ENCODE results near the gene TGM1.

TGM1 gene

GRCh38 chr14:24258548-24259265, 4.3 kb downstream of the TGM1 start:
- Histone ChIP-seq H3K27ac (ENCODE audit: extremely low read depth, low read depth, low read length) (no peak overlapping the region), H3K9me3 (ENCODE audit: control insufficient read depth, insufficient read depth, low read depth, low read length) (no peaks in the 10 kb centered on the region), H3K36me3 (ENCODE audit: control insufficient read depth in 2 of 2, insufficient read depth in 1 of 2, low read length in 2 of 2) (peaks cover 0 to 15% of the 10 kb centered on the region in 2 experiments; a peak in 1 of 3 replicates), H3K4me3 (ENCODE audit: low read depth, low read length) (no peak overlapping the region), H3K4me1 (ENCODE audit: control insufficient read depth, insufficient read depth, low read length) (no peaks in the 10 kb centered on the region)
- CTCF ChIA-PET = interaction anchor here (1.6 kb wide), 1 partner anchor 12 kb away, joined by 3 read pairs; the partner anchor contains the start of gene RABGGTA
- TF ChIP-seq REPIN1 (tag by site-specific recombination; IDR thresholded peaks at IDR 0.05; ENCODE audit: low read depth) (no peak), ZNF302 (tag by site-specific recombination; IDR thresholded peaks at IDR 0.05; ENCODE audit: low read depth) (no peak)
- POLR2A ChIA-PET = interaction anchor here (0.7 kb wide), 1 partner anchor 12 kb away, joined by 3 read pairs; no protein-coding TSS in a partner anchor

DNA sequence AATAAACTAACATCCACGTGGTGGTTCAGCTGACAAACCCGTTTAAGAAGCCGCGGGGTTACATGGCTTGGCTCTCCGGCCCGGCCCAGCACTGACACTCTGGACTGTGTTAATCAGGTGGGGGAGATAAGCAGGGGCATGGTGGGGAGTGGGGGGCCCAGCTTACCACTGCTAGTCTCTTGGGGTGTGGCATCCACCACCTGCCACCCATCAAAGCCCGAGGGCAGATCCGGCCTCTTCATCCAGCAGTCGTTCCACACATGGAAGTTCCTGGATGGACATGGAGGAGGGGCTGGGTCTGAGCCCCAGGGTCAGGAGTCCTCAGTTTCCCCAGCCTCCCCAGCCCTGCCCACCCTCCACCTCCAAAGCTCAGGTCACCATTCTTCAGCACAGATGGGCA, 4.9 kb downstream of the TGM1 start:
- ChIA-PET POLR2A (interaction anchor here (0.7 kb wide), 1 partner anchor 13 kb away, joined by 3 read pairs; no protein-coding TSS in a partner anchor), CTCF (interaction anchor here (1.6 kb wide), 1 partner anchor 13 kb away, joined by 3 read pairs; the partner anchor contains the start of gene RABGGTA)
- Histone ChIP-seq H3K36me3 (ENCODE audit: control insufficient read depth in 2 of 2, insufficient read depth in 1 of 2, low read length in 2 of 2) (peaks cover 0 to 15% of the 10 kb centered on the region in 2 experiments; a peak in 2 of 3 replicates), H3K4me3 (ENCODE audit: low read depth, low read length) (no peak overlapping the region), H3K9me3 (ENCODE audit: control insufficient read depth, insufficient read depth, low read depth, low read length) (no peaks in the 10 kb centered on the region), H3K27ac (ENCODE audit: extremely low read depth, low read depth, low read length) (no peak overlapping the region), H3K4me1 (ENCODE audit: control insufficient read depth, insufficient read depth, low read length) (no peaks in the 10 kb centered on the region)
- TF ChIP-seq ZNF558 (tag by site-specific recombination; IDR thresholded peaks at IDR 0.05) (no peak), ZFP69B (tag by site-specific recombination; IDR thresholded peaks at IDR 0.05) (no peak)

DNA sequence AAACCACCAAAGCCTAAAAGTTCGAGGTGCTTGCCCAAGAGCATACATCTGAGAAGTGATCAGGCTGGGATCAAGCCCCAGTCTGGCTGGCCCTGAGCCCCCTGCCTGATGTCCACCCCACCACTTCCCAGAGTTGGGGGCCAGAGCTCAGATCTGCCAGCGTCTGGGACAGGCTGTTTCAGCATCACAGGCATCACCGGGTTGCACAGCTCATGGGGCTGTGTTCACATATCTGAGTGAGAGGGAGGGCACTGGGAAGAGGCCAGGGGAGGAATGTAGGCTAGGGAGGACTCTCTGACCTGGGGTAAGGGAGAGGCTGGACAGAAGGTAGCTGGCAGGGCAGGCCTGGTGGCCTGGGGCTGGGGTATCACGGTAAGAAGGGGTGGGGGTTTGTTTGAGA, 6.0 kb downstream of the TGM1 start:
- ChIA-PET CTCF (interaction anchor here (0.9 kb wide), 1 partner anchor 41 kb away, joined by 3 read pairs; no protein-coding TSS in a partner anchor), POLR2A (no interaction called here)
- Histone ChIP-seq H3K36me3 (ENCODE audit: control insufficient read depth in 2 of 2, insufficient read depth in 1 of 2, low read length in 2 of 2) (peaks cover 0 to 15% of the 10 kb centered on the region in 2 experiments; a peak in 2 of 3 replicates), H3K4me1 (ENCODE audit: control insufficient read depth, insufficient read depth, low read length) (no peaks in the 10 kb centered on the region), H3K4me3 (ENCODE audit: low read depth, low read length) (no peak overlapping the region), H3K27ac (ENCODE audit: extremely low read depth, low read depth, low read length) (no peak overlapping the region), H3K9me3 (ENCODE audit: control insufficient read depth, insufficient read depth, low read depth, low read length) (no peaks in the 10 kb centered on the region)
- TF ChIP-seq ZNF341 (tag by site-specific recombination; IDR thresholded peaks at IDR 0.05; ENCODE audit: low read depth) (no peak), ZSCAN16 (tag by site-specific recombination; IDR thresholded peaks at IDR 0.05) (no peak), ZNF138 (tag by site-specific recombination; IDR thresholded peaks at IDR 0.05; ENCODE audit: borderline replicate concordance) (no peak), ZNF366 (tag by site-specific recombination; conservative IDR thresholded peaks at IDR 0.05) (no peak), ZNF10 (tag by site-specific recombination; IDR thresholded peaks at IDR 0.05) (no peak)
- TF ChIP-seq, protein P1, sequence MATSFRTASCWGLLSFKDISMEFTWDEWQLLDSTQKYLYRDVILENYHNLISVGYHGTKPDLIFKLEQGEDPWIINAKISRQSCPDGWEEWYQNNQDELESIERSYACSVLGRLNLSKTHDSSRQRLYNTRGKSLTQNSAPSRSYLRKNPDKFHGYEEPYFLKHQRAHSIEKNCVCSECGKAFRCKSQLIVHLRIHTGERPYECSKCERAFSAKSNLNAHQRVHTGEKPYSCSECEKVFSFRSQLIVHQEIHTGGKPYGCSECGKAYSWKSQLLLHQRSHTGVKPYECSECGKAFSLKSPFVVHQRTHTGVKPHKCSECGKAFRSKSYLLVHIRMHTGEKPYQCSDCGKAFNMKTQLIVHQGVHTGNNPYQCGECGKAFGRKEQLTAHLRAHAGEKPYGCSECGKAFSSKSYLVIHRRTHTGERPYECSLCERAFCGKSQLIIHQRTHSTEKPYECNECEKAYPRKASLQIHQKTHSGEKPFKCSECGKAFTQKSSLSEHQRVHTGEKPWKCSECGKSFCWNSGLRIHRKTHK (tag by site-specific recombination; IDR thresholded peaks at IDR 0.05) = no peak
- TF ChIP-seq, protein P2, sequence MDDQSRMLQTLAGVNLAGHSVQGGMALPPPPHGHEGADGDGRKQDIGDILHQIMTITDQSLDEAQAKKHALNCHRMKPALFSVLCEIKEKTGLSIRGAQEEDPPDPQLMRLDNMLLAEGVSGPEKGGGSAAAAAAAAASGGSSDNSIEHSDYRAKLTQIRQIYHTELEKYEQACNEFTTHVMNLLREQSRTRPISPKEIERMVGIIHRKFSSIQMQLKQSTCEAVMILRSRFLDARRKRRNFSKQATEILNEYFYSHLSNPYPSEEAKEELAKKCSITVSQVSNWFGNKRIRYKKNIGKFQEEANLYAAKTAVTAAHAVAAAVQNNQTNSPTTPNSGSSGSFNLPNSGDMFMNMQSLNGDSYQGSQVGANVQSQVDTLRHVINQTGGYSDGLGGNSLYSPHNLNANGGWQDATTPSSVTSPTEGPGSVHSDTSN (CRISPR knock-in tag; IDR thresholded peaks at IDR 0.05) = no peak

DNA sequence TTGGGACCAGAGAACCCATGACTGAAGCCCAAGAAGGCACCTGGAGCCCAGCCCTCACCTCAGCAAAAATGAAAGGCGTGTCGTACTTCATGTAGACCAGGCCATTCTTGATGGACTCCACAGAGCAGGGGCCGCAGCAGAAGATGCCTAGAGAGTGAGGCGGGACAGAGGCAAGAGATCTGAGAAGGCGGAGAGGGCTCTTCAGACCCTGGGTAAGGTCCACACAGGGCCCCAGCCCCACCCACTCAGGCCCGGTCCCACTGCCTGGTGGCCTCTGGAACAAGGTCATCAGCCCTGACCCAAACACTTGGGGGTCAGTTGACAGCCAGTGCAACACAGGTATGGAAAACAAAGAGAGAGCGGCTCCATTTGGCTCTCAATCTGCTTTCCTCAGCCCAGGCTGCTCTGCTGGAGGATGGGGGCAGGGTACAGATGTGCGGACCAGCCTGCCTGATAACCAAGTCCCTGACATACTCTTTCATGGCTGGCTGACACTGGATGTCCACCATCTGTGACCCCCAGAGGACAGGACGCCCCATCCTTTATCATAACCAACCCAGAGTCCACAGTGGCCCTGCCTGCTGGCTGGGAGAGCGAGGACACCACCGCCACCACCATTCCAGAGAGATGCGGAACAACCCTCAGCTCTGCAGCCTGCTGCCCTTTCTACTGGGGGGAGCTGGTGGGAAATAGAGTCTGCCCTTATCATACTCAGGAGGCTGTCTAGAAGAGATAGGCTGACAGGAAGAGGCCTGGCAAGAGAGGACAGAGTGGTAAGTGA, 6.9 kb downstream of the TGM1 start:
- Histone ChIP-seq H3K4me3 (ENCODE audit: low read depth, low read length) (no peak overlapping the region), H3K27ac (ENCODE audit: extremely low read depth, low read depth, low read length) (no peak overlapping the region), H3K4me1 (ENCODE audit: control insufficient read depth, insufficient read depth, low read length) (no peaks in the 10 kb centered on the region), H3K9me3 (ENCODE audit: control insufficient read depth, insufficient read depth, low read depth, low read length) (no peaks in the 10 kb centered on the region), H3K36me3 (ENCODE audit: control insufficient read depth in 2 of 2, insufficient read depth in 1 of 2, low read length in 2 of 2) (peaks cover 0 to 15% of the 10 kb centered on the region in 2 experiments; a peak in 2 of 3 replicates)
- TF ChIP-seq HOXD13 (CRISPR knock-in tag; IDR thresholded peaks at IDR 0.05; ENCODE audit: borderline replicate concordance) = no peak
- TF ChIP-seq ZNF548 (tag by site-specific recombination; IDR thresholded peaks at IDR 0.05) = no peak
- no peak for TF ChIP-seq ZNF623 (tag by site-specific recombination; IDR thresholded peaks at IDR 0.05)
- no peak for TF ChIP-seq ZNF621 (tag by site-specific recombination; IDR thresholded peaks at IDR 0.05)
- TF ChIP-seq ZNF677 (tag by site-specific recombination; IDR thresholded peaks at IDR 0.05) = no peak
- POLR2A ChIA-PET = interaction anchor here (0.8 kb wide), 1 partner anchor 15 kb away, joined by 3 read pairs; the partner anchor contains the start of gene RABGGTA
- CTCF ChIA-PET = interaction anchor here (0.9 to 1.0 kb wide), 2 partner anchors 41 to 43 kb away, joined by 3 read pairs; no protein-coding TSS in a partner anchor

Data from HEK293 (cell line).